Measurements from ENCODE around the gene PUM2.

DNA sequence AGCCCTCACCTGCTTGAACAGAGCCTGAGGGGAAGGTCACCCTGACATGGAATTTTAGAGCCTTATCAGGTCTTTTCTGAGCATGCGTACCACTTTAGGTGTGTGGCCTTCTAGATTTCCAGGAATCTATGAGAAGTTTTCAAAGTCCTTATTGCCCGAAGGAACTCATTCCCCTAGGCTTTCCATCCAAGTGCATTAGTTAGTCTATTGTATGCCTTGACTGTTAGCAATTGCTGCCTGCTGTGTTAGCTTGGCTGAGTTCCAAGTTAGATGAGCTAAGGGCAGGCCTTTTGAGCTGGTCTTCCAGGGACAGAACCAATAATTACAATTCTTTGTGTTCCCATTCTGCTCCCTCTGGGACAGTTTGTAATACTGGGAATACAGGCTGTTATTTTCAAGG, 30.8 kb upstream of the PUM2 start:
- TF ChIP-seq, protein P1, sequence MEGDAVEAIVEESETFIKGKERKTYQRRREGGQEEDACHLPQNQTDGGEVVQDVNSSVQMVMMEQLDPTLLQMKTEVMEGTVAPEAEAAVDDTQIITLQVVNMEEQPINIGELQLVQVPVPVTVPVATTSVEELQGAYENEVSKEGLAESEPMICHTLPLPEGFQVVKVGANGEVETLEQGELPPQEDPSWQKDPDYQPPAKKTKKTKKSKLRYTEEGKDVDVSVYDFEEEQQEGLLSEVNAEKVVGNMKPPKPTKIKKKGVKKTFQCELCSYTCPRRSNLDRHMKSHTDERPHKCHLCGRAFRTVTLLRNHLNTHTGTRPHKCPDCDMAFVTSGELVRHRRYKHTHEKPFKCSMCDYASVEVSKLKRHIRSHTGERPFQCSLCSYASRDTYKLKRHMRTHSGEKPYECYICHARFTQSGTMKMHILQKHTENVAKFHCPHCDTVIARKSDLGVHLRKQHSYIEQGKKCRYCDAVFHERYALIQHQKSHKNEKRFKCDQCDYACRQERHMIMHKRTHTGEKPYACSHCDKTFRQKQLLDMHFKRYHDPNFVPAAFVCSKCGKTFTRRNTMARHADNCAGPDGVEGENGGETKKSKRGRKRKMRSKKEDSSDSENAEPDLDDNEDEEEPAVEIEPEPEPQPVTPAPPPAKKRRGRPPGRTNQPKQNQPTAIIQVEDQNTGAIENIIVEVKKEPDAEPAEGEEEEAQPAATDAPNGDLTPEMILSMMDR (IDR thresholded peaks at IDR 0.05; ENCODE audit: low read length) = no peak
- no peak for TF ChIP-seq EZH2 (optimal IDR thresholded peaks at IDR 0.05; ENCODE audit: low read depth, low read length)

Data from MM.1S (cell line).